GM21529 (cell line): ENCODE results near the gene EDNRB.
"Not testable (repeated sequence)": the region's sequence is repeated elsewhere in the genome, so short reads cannot be mapped to it uniquely, and the experiment has no call there.

ENCODE experiments used
- ATAC-seq: cut with Tn5 transposase; IDR thresholded peaks from one replicate; pipeline ENCODE4 v1.9.1; 2021; ENCODE audit not compliant: unreplicated experiment

Gene EDNRB

DNA sequence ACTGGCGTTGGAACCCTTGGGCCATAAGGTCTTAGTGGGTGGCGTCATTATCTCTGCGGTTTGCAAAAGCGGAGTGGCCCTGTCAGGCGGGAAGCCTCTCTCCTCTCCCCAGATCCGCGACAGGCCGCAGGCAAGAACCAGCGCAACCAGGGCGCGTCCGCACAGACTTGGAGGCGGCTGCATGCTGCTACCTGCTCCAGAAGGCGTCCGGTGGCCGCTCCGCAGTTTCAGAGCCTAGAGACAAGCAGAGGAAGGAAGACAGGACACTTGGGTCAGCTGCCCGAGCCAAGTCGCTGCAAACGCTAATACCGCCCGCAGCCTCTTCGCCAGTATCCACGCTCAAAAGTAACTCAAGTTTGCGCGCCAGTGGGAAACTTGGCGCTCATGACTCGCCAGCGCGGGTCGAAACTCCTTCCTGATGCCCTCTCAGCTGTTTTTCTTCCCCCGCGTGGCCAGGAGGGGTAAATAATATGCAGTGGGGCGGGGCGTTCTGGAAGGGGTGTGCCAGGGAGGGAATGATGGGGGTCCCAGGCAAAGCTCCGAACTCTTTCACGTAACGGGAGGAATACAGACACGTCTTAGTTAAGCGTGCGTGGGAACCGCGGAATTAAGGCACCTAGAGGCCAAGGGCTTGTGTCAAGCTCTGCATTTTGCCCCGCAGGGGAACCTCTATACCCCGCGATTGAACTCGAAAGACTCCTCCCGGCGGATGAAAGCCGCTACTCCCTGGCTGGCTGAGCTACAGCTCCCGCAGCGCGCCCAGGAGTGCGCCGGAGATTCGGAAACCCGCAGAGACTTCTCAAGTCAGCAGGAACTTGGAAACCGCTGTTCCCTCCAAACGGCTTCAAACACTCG is at the start of gene EDNRB:
EDNRB (minus strand) TSS at position 441 of the 855 bp plus-strand sequence; CDS start at position 183, 258 bp downstream.
- peak; percentile 44 for ATAC-seq

DNA sequence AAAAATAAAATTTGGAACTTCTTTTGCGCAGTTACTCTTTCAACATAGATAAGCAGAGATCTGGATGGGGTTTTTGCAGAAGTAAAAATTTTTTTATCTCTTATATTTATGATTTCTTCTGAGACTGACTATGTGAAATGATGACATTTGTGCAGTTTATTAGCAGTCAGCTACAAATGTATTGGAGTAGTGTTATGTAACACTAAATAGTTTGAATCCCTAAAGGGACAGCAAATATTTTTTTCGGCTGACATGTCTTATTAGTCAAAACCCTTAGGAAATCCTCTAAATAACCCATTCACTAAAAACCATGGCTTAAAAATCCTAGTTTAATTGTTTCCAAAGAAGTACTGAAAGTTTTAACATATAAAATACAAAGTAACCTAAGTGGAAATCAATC is 48.0 kb upstream of the EDNRB start:
- no peak for ATAC-seq

DNA sequence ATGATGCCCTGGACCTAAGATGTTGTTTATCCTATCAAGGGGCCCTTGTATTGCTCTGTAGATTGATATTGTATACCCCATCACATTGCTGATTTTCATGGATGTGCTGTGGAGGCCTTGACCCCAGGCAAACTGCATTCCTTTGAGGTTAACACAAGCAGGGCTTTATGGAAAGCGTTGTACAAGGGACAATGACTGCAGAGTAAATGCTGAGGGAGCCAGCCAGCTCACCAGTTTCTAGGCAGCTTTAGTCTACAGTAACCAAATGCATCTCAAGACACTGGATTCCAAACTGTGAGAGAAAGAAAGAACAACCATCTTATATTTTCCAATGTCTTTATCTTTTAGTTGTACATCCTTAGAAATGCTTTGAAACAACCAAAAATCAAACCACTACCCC is 34.1 kb upstream of the EDNRB start:
- ATAC-seq = no peak

DNA sequence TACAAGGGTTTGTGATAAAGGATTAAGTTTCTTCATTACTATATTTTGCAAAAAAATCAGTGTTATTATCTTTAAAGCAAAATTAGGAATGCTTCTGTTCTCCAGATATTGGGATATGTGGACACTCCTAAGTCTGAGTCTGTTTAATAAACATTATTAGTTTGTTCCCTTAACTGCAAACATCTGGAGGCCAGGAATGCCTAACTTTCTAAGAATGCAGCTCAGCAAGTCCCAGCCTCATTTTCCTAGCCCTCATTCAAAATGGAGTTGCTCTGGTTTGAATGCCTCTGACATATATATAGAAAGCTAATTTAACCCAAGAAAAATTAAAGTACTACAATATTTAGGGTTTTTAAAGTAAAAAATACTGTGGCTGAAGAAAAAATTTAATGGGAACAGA is 33.6 kb upstream of the EDNRB start:
- no peak for ATAC-seq

DNA sequence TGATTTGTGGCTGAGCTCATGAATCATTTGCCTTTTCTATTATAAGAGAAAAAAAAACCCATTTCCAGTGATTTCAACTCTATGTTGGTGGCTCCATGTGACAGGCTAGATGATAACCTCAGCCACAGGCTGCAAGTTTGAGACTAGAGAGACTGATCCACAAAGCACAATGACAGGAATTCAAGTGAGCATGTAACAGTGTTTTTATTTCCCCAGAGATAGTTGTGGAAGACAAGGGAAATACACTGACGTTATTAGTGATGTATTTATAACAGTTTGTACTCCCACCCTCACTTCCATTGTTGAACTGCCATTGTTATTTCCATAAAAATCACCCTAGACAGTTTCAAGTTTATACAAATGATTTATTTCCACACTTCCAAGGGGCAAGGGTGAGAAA is 27.9 kb upstream of the EDNRB start:
- ATAC-seq = no peak

DNA sequence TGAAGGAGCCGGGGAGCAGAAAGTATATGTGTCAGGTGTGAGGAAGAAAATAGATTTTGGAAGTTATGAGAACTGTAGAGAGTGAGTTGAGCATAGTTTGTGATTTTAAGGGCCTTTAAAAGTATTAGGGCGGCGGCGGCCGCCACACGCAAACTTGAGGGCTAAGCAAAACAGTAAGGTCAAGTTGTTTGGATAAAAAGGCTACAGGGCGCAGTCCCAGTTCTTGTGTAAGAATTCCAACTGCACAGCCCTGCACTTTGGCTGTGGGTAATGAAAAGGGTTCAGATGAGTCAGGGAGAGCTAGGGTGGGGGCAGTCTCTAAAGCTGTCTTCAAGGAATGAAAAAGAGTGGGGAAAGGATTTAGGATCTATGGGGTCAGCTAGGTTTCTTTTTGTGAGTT is 16.4 kb upstream of the EDNRB start:
- not testable (repeated sequence) for ATAC-seq

DNA sequence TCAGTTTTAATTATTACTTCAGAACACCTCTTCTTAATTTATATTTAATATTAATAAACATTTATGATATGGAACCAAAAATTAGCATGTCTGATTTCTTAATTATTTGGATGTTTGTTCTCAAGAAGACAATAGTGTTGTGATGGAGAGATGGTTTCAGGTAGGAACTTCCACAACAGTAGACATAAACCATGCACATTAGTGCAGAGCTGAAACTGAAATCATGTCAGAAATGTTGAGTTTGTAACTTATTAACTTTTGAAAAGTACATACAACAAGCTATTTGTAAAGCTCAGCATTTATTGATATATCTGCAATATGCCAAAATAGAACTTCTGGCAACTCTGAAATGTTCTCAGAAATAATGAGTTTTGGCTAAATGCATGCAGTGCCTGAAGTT is 11.8 kb upstream of the EDNRB start:
- ATAC-seq = peak; percentile 70

DNA sequence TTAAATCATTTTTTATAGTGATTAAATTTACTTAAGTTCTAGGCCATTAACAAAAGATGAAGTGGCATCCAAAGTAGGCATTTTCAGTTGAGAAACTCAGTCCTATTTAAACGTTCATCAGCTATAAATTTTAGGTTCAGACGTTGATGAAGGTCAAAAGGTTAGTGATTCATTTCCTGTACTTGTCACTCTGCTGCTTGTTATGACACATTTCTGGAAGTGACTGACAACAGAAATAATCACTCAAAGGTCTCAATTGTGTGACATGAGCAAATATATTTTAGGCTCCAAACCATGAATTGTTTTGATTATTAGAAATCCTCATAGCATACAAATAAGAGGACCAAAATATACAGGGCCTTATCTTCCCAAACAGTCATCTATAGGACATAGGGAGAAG is 10.3 kb upstream of the EDNRB start:
- peak; percentile 87 for ATAC-seq

DNA sequence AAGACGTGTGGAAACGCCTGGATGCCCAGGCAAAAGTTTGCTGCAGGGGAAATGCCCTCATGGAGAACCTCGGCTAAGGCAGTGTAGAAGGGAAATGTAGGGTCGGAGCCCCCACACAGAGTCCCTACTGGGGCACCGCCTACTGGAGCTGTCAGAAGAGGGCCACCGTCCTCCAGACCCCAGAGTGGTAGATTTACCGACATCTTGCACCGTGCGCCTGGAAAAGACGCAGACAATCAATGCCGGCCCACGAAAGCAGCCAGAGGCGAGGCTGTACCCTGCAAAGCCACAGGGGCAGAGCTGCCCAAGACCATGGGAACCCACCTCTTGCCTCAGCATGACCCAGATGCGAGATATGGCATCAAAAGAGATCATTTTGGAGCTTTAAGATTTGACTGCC is 7.0 kb upstream of the EDNRB start:
- no peak for ATAC-seq

DNA sequence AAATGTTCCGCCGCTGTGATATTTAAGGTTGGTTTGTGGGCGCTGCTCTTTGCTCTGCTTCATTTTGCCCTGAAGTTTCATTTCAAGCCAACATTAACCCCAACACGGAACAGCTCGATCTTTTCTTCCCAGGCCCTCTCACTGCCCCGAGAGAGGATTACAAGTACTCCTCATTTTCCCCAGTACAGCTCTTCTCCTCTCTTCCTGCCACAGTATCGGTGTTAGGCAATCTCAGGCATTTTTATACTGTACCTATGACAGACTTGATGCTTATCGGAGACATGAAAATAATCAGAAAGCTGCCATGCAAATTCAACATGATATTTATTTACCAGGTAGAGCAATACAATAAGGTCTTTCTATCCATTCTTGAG is 1.3 kb upstream of the EDNRB start:
- no peak for ATAC-seq

DNA sequence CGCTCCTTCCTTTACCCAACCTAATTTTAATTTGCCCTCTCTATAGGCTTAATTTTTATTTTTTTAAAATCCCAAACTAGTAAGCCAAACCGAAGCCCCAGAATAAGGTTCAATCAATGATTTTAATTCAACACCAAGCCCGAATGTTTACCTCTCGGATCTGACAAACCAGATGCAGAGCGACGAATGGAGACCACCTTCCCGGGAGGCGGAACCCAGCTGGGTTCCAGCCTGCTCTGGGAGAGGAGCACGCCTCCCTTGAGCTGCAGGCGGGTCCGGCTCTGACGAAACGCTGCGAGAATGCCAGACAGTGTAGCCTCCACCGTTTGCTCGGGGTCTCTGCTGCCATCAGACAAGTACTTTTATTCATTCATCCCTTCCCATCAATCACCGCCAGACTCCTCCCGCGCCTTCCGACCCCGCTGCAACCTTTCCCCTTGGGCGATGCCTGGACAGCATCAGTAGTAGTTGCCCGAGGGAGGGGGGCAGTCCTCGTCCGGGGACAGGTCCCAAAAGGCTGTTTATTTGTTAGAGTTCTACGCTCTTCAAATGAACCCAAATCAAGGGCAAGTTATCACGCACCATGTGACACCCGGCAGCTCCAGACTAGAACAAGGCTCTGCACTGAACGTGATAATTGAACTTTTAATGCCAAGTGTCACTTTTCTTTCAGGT is 752 bp upstream of the EDNRB start:
- ATAC-seq = no peak

DNA sequence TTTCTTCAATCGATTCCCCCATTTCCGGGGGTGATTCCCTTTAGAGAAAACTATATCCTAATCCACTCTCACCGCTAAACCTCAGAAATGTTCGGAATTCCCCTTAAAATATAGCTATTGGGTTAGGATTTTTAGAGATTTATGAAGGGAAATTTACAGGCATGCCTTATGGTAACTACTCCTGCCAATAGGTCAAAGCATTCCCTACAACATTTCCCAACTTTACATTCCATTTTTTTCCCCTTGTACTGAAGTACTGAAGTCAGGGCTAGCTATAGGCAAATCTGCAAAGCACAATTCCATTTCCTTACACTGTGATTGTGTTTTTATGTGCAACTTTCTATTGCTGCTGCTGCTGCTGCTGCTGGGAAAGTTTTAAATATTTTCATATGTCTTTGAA is 2.1 kb downstream of the EDNRB start:
- no peak for ATAC-seq

DNA sequence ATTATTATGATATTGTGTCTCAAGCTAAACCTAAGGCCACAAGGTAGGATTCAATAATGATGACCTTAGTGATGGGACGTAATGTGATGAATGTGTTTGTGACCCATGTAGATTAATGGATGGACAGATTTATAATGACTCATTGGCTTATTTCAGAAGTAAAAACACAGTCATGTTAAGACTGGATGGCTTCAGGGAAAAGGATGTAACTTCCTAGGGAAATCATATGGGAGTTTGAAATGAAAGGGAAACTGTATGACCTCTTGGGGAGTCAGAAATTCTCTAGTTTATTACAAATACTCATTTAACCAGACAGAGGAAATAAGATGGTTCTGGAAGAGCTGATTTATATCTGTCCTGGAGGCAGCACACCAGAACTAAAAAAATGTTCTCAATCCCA is 2.9 kb downstream of the EDNRB start:
- no peak for ATAC-seq

DNA sequence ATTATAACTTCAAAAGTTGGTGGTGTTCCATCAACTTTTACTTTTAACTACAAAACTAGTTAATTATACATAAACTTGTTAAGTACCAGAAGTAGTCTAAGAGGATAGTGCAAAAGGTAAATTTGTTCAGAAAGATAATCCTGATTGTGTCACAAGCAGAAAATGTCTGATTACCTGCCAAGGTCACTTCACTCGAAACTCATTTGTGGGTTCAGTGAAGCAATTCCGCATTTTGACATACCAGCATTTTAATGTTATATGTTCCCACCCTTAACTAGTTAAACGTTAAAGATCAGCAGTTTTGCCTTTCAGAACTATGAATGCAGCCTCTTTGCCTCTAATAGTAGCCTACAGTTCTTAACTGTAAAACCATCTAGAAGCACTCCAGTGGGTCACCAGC is 5.6 kb downstream of the EDNRB start:
- ATAC-seq = no peak

DNA sequence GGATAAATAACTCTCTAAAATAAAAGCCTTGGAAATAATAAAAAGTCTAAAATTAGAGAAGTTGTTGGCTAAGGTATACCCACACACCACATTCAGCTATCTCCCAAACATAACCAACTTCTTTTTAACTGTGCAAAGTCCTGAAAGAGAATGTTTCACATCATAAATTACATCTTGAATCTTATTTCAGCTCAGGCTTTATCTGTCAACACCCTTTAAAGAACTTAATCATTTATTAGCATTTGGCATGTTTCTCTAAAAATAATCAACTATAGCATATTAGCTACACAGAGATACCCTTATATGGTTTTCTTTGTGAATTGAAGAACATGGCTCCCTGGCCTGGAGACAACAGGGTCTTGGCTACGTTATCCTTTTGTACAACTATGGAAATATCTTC is 6.9 kb downstream of the EDNRB start:
- ATAC-seq = no peak

DNA sequence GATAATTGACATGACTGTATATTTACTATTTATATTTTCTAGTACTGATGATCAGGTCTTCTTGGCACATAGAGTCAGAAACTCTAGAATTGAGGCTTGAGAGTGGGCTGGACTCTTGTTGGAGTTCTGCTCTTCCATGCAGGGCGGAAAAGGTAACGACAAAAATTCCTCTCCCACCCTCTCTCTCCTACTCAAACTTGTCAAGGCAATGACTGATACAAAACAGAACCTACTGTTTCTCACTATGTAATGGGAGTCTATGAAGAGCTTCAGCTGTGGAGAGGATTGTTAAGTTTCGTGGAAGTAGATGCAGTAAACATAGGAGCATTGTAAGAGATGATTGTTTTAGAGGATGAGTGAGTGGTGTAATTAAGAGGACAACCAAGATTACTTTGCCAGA is 8.8 kb downstream of the EDNRB start:
- ATAC-seq = no peak

DNA sequence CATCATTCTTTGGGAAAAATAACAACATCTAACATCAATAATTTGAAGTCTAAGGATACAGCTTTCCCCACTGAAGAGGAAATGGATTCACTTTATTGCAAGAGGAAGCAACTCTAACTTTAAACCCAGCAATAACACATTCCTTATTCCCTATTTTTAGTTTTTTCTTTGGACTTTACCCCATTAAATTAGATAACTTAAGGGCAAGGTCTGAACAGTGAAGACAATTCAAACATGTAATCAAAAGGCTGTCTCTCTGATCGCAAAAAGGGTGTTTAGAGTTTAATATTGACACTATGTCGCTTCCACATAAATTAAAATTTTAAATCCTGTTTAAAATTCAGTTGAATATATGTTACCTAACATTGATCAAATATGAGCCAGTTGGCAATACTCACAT is 10.1 kb downstream of the EDNRB start:
- no peak for ATAC-seq

DNA sequence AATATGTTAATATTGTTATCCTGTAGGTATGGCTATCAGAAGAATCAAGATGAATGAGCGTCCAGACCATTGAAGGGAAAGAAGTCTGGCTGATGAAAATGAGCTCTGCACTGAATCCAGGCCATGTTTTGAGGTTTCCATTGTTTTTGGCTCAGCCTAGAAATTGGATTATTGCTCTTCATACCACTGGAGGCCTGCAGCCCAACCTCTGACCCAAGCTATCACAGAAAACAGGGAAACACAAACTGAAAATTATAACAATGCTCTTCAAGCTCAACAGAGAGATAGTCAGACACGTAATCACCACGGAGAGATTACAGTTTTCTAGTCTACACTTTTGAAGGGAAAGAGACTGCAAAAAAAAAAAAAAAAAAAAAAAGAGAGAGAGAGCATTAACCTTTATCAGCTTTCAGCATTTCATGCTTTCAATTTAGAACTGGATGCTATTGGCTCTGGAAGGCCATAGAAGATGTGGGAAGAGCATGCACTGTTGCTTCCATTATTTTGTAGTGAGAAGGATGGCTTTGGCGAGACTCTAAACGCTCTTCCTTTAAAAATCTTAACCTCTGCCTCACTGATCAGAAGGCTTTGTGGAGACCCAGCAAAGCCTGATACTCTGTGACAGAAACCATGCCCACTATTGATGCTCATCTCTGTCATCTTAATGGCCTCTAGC is 10.8 kb downstream of the EDNRB start:
- no peak for ATAC-seq

DNA sequence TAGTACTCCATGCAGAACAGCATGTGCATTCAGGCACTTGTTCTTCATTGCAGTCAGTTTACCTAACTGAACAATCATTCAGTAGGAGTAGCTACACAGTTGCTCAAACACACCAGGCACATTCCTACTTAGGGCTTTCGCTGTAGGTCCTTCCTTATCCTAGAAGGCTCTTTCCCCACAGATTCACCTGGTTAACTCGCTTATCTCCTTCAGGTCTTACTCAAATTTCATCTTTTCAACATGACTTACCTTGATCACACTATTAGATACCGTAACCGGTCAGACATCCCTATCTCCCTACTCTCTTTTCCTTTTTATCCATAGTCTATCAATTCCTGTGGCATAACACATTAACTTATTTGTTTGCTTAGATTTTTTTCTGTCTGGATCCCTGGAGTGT is 14.6 kb downstream of the EDNRB start:
- ATAC-seq = no peak

DNA sequence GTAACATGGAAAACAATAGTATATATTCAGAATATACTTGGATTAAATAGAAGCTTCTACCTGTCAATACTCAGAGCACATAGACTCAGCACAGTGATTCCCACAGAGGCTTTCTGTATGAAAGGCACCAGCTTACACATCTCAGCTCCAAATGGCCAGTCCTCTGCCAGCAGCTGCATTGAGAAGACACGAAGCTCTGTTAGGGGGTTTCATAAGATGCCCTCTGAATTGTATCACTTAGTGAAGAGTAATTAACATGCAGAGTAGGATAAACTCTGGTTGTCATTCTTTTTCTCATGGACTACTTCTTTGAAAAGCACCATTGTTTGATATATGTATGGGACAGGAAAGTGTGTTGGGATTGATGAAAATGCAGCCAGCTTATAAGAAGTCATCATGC is 15.2 kb downstream of the EDNRB start:
- ATAC-seq = no peak

DNA sequence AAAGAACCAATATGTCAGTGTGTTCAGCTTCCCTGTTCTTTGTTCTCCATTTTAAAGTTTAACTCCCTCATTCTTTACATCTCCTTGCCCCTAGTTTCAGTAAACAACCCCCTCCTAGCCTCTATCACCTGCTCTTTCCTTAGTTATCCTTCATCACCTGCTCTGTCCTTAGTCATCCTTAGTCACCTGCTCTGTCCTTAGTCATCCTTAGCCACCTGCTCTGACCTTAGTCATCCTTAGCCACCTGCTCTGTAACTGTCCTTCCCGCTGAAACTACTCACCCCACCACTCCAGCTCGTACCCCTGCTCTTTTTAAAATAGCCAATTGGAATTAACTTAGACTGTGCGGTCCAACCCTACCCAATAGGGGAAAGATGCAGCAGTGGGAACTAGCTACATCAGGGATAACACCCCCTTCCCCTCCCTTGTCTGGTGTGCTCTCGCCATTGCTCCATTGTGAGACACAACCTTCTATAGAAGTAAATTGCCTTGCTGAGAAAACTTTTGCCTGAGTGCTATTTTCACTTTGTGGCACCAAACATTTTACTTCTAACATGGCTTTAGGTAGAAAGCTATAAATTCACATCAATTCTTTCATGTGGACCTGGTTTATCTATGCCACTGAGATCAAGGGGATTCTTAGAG is 16.2 kb downstream of the EDNRB start:
- ATAC-seq = no peak

DNA sequence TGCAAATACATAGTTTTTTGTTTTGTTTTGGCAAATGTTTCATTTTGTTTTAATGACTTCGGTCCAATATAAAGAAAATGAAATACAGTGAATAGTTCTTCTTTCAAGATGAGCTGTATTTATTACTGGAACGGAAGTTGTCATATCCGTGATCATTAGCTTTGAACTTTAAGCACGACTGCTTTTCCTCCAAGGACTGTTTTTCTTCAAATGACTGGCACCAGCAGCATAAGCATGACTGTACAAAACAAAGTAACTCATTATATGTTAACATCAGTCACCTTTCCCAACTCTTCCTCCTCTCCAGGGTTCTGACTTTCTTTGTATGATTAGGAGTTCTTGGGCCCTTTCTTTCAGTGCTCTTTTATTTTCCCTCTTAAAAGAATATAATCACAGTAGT is 20.5 kb downstream of the EDNRB start:
- peak; percentile 100 for ATAC-seq
